SK-N-SH (cell line): ENCODE data around the gene GREM2.

ENCODE experiments used
- CHD2 ChIP-seq: fragments of 150-350 bp; IDR thresholded peaks from 2 replicates; pipeline ENCODE4 v1.6.1; 2018; ENCODE audit warnings: low read length; ENCODE audit not compliant: partially characterized antibody
- CTCF ChIP-seq: fragments of 200-600 bp; sonication (generic); IDR thresholded peaks from 2 replicates; pipeline ENCODE4 v1.6.1; 2017; ENCODE audit warnings: antibody characterized with exemption, mild to moderate bottlenecking, moderate library complexity
- EP300 ChIP-seq, 2 experiments: IDR thresholded peaks; 2 replicates each; pipeline versions ENCODE4 v1.4.0 to v1.6.1; 2012; ENCODE audit warnings: borderline replicate concordance in 1 of 2, low read depth in 1 of 2, low read length in 1 of 2
- GATA2 ChIP-seq: sonication (generic); formaldehyde crosslinking; IDR thresholded peaks from 2 replicates; pipeline ENCODE4 v1.5.0; 2020; ENCODE audit warnings: mild to moderate bottlenecking, missing genetic modification reagents
- NRF1 ChIP-seq: IDR thresholded peaks from 2 replicates; pipeline ENCODE4 v1.6.1; 2012; ENCODE audit warnings: low read depth, mild to moderate bottlenecking, low read length
- PBX3 ChIP-seq: IDR thresholded peaks from 2 replicates; pipeline ENCODE4; 2012
- RAD21 ChIP-seq: IDR thresholded peaks from 2 replicates; pipeline ENCODE4 v1.6.1; 2012; ENCODE audit warnings: mild to moderate bottlenecking, low read length
- RCOR1 ChIP-seq: fragments of 150-350 bp; IDR thresholded peaks from 2 replicates; pipeline ENCODE4 v1.6.1; 2017; ENCODE audit warnings: antibody characterized with exemption, low read length
- SMC3 ChIP-seq: IDR thresholded peaks from 2 replicates; pipeline ENCODE4 v1.6.1; 2012; ENCODE audit warnings: low read depth, low read length, improper control_type of control experiment
- TAF1 ChIP-seq: IDR thresholded peaks from 2 replicates; pipeline ENCODE4 v1.6.1; 2012; ENCODE audit warnings: low read depth, mild to moderate bottlenecking, low read length, moderate library complexity, borderline replicate concordance
- TCF12 ChIP-seq: IDR thresholded peaks from 2 replicates; pipeline ENCODE4 v1.4.0; 2012

- no peak for TF ChIP-seq CTCF
- TF ChIP-seq EP300 (IDR thresholded peaks at IDR 0.05; ENCODE audit: borderline replicate concordance in 1 of 2, low read depth in 1 of 2, low read length in 1 of 2): no peak
- no peak for TF ChIP-seq NRF1
- TF ChIP-seq CHD2: no peak
- TF ChIP-seq GATA2 (CRISPR knock-in tag): no peak
- TF ChIP-seq RAD21: no peak
- TF ChIP-seq TAF1: no peak
- no peak for TF ChIP-seq TCF12
- TF ChIP-seq RCOR1: no peak
- no peak for TF ChIP-seq SMC3
- TF ChIP-seq PBX3: no peak
Observed at GRCh38 chr1:240652549-240652948, 40.6 kb upstream of the GREM2 start.
